Panc1 (cell line): ENCODE data around the gene PZP. TPM values are rescaled to one million over a fixed set of nuclear protein-coding genes. Genes with fewer than 3 reads are reported as not detected.

Experiments
- ATAC-seq: fragments of 200-7000 bp; cut with Tn5 transposase; 2 replicates; pipeline ENCODE4 v1.9.1; 2020; ENCODE audit warnings: mild to moderate bottlenecking, moderate library complexity
- BruUV-seq: library from RNA; stranded (reverse); fragments of 400-500 nt; replicated peaks from 2 replicates; lab custom pipeline; 2021; lab: Mats Ljungman, UMichigan
- CTCF ChIA-PET: fragments of 300-600 bp; sonication (Branson Sonifier 250); formaldehyde crosslinking; loops from one replicate; lab custom pipeline; 2022; ENCODE audit warnings: antibody characterized with exemption; lab: Charles Lee
- POLR2A ChIA-PET: fragments of 300-600 bp; sonication (Branson Sonifier 250); formaldehyde crosslinking; loops from one replicate; lab custom pipeline; 2022; ENCODE audit warnings: antibody characterized with exemption; lab: Charles Lee
- DNase-seq: peaks from one replicate; pipeline ENCODE4 v3.0.0-alpha.2; 2010; ENCODE audit warnings: low read depth, low spot score
- H3K27ac ChIP-seq: 2 replicates; pipeline ENCODE4 v1.5.1; 2011; ENCODE audit warnings: mild to moderate bottlenecking, low read length, inconsistent platforms
- H3K27me3 ChIP-seq: fragments of 200-500 bp; sonication (Bioruptor generic); 2 replicates; pipeline ENCODE4 v1.6.0; 2014; ENCODE audit warnings: low read length, inconsistent platforms; ENCODE audit not compliant: control insufficient read depth, insufficient read depth
- H3K36me3 ChIP-seq: fragments of 200-500 bp; sonication (Bioruptor generic); 2 replicates; pipeline ENCODE4 v1.5.1; 2014; ENCODE audit warnings: inconsistent platforms, mild to moderate bottlenecking, low read length, moderate library complexity; ENCODE audit not compliant: control insufficient read depth, insufficient read depth
- H3K4me1 ChIP-seq: 2 replicates; pipeline ENCODE4 v1.5.1; 2011; ENCODE audit warnings: inconsistent platforms, mild to moderate bottlenecking, low read length, moderate library complexity; ENCODE audit not compliant: control insufficient read depth, insufficient read depth
- H3K4me3 ChIP-seq, 2 experiments: 2 replicates each; pipeline ENCODE4 v1.5.1; 2011 to 2012; ENCODE audit warnings: low read depth in 2 of 2, low read length in 2 of 2, mild to moderate bottlenecking in 2 of 2, inconsistent platforms in 1 of 2, moderate library complexity in 1 of 2
- H3K9me3 ChIP-seq: fragments of 200-500 bp; sonication (Bioruptor generic); 2 replicates; pipeline ENCODE4 v1.5.1; 2014; ENCODE audit warnings: low read depth, mild to moderate bottlenecking, inconsistent platforms, low read length, moderate library complexity; ENCODE audit not compliant: control insufficient read depth, insufficient read depth
- CTCF ChIP-seq: fragments of 450-650 bp; IDR thresholded peaks from 2 replicates; pipeline ENCODE4 v1.5.1; 2017; ENCODE audit warnings: mild to moderate bottlenecking
- POLR2AphosphoS5 ChIP-seq: IDR thresholded peaks from 2 replicates; pipeline ENCODE4 v1.6.1; 2012; ENCODE audit warnings: mild to moderate bottlenecking, low read depth, low read length, moderate library complexity
- REST ChIP-seq, 2 experiments: IDR thresholded peaks; 2 replicates each; pipeline ENCODE4 v1.6.1; 2011 to 2012; ENCODE audit warnings: low read depth in 2 of 2, control low read depth in 1 of 2, low read length in 1 of 2, mild to moderate bottlenecking in 1 of 2, moderate library complexity in 1 of 2; ENCODE audit not compliant: insufficient read depth in 1 of 2
- SIN3A ChIP-seq: IDR thresholded peaks from 2 replicates; pipeline ENCODE4 v1.6.1; 2012; ENCODE audit warnings: low read depth, mild to moderate bottlenecking, low read length, moderate library complexity, borderline replicate concordance; ENCODE audit not compliant: insufficient read depth
- TCF7L2 ChIP-seq: IDR thresholded peaks from 2 replicates; pipeline ENCODE4 v1.6.1; 2011; ENCODE audit warnings: mild to moderate bottlenecking, low read depth, low read length, inconsistent platforms
- in situ Hi-C: cut with HindIII; loops from 2 replicates; pipeline ENCODE4 v1.10.0; 2016; ENCODE audit warnings: low sequenced_read_pairs, low pct_unique_long_range_greater_than_20kb
- intact Hi-C: fragments of 100-400 bp; cut with micrococcal nuclease; formaldehyde crosslinking; loops from one replicate; pipeline ENCODE4 v1.10.0; 2022; ENCODE audit not compliant: unreplicated experiment
- total RNA-seq: library from RNA; stranded (reverse); gene quantifications from one replicate; pipeline ENCODE4 v1.2.1, GENCODE V29; 2021; ENCODE audit not compliant: unreplicated experiment

Gene PZP
- total RNA-seq, 1 experiment from 2014 or later = not detected

GRCh38 chr12:9104767-9105423 is 103.3 kb downstream of the PZP start:
- BruUV-seq = no TSS peak
- H3K9me3 ChIP-seq = no peaks in the 10 kb centered on the region
- no peak for DNase-seq
- ChIA-PET CTCF (no interaction called here), POLR2A (no interaction called here)
- H3K36me3 ChIP-seq = no peaks in the 10 kb centered on the region
- intact Hi-C loops = no loop called here
- H3K27ac ChIP-seq = no peak overlapping the region
- in situ Hi-C loops = no loop called here
- ATAC-seq = no peak
- TF ChIP-seq SIN3A (no peak), REST (IDR thresholded peaks at IDR 0.05; ENCODE audit: insufficient read depth in 1 of 2, low read depth in 2 of 2, low read length in 1 of 2) (no peak), CTCF (no peak), POLR2AphosphoS5 (no peak), TCF7L2 (no peak)
- H3K4me3 ChIP-seq = no peak overlapping the region
- H3K27me3 ChIP-seq = no peaks in the 10 kb centered on the region
- H3K4me1 ChIP-seq = no peaks in the 10 kb centered on the region

- ChIA-PET CTCF (no interaction called here), POLR2A (no interaction called here)
- H3K36me3 ChIP-seq = no peaks in the 10 kb centered on the region
- H3K27me3 ChIP-seq = no peaks in the 10 kb centered on the region
- intact Hi-C loops = no loop called here
- TF ChIP-seq REST (IDR thresholded peaks at IDR 0.05; ENCODE audit: insufficient read depth in 1 of 2, low read depth in 2 of 2, low read length in 1 of 2) (no peak), TCF7L2 (no peak), POLR2AphosphoS5 (no peak), CTCF (no peak)
- H3K4me3 ChIP-seq = no peak overlapping the region
- no peaks in the 10 kb centered on the region for H3K9me3 ChIP-seq
- in situ Hi-C loops = no loop called here
- H3K4me1 ChIP-seq = no peaks in the 10 kb centered on the region
- H3K27ac ChIP-seq = no peak overlapping the region
- no TSS peak for BruUV-seq
- ATAC-seq = no peak
- no peak for DNase-seq
Measured at GRCh38 chr12:9104087-9104486, 104.1 kb downstream of the PZP start.
